Gastroesophageal sphincter (tissue), 3 donors: ENCODE measurements around the gene EPHA4.

ENCODE experiments used
- CTCF ChIP-seq, 4 experiments: fragments of 200-600 bp in 2 of 4; fragments of 450-650 bp in 2 of 4; sonication (generic) in 1 of 4; IDR thresholded peaks; one replicate each; pipeline ENCODE4 v1.5.1; 2017 to 2019; ENCODE audit warnings: antibody characterized with exemption in 4 of 4, mild to moderate bottlenecking in 2 of 4, moderate library complexity in 2 of 4
- EP300 ChIP-seq: sonication (generic); formaldehyde crosslinking; IDR thresholded peaks from one replicate; pipeline ENCODE4 v1.6.1; 2017; ENCODE audit warnings: antibody characterized with exemption, mild to moderate bottlenecking
- POLR2A ChIP-seq, 2 donors: fragments of 450-650 bp; IDR thresholded peaks; one replicate each; pipeline ENCODE4 v1.6.1; 2017; ENCODE audit warnings: antibody characterized with exemption in 2 of 2, mild to moderate bottlenecking in 2 of 2, moderate library complexity in 1 of 2
- POLR2AphosphoS5 ChIP-seq: sonication (generic); formaldehyde crosslinking; IDR thresholded peaks from one replicate; pipeline ENCODE4 v1.6.1; 2017; ENCODE audit warnings: antibody characterized with exemption

GRCh38 chr2:221527776-221528309 lies 44.3 kb downstream of the EPHA4 start:
- TF ChIP-seq EP300 (no peak), CTCF (IDR thresholded peaks at IDR 0.05) (no peak), POLR2AphosphoS5 (no peak), POLR2A (IDR thresholded peaks at IDR 0.05) (no peak)
